Measurements from ENCODE around the gene SLC9C1.

Gene SLC9C1

GRCh38 chr3:112129925-112130637 lies 163.9 kb downstream of the SLC9C1 start:
- DNase-seq, result no peak

- DNase-seq, result peak; percentile 58
Observed at GRCh38 chr3:112128843-112129727, 164.9 kb downstream of the SLC9C1 start.

- peak; percentile 38 for DNase-seq
Observed at GRCh38 chr3:112127522-112128494, 166.2 kb downstream of the SLC9C1 start.

GRCh38 chr3:112126511-112126911 lies 167.5 kb downstream of the SLC9C1 start:
- no peak for DNase-seq

- DNase-seq, result no peak
Observed at GRCh38 chr3:112124907-112125607, 169.0 kb downstream of the SLC9C1 start.

GRCh38 chr3:112123548-112123947 lies 170.5 kb downstream of the SLC9C1 start:
- DNase-seq, result no peak

- no peak for DNase-seq
Observed at GRCh38 chr3:112122870-112123269, 171.1 kb downstream of the SLC9C1 start.

- no peak for DNase-seq
Observed at GRCh38 chr3:112121577-112122547, 172.2 kb downstream of the SLC9C1 start.

- no peak for DNase-seq
Observed at GRCh38 chr3:112119962-112120836, 173.8 kb downstream of the SLC9C1 start.

- DNase-seq, result no peak
Observed at GRCh38 chr3:112117841-112118571, 176.0 kb downstream of the SLC9C1 start.

- DNase-seq, result no peak
Observed at GRCh38 chr3:112117415-112117814, 176.6 kb downstream of the SLC9C1 start.

- no peak for DNase-seq
Observed at GRCh38 chr3:112116748-112117186, 177.2 kb downstream of the SLC9C1 start.

GRCh38 chr3:112115806-112116383 lies 178.1 kb downstream of the SLC9C1 start:
- no peak for DNase-seq

- no peak for DNase-seq
Observed at GRCh38 chr3:112115161-112115739, 178.8 kb downstream of the SLC9C1 start.

GRCh38 chr3:112114576-112115160 lies 179.3 kb downstream of the SLC9C1 start:
- DNase-seq, result no peak

GRCh38 chr3:112111785-112112402 lies 182.1 kb downstream of the SLC9C1 start:
- DNase-seq, result peak; percentile 81

- DNase-seq, result no peak
Observed at GRCh38 chr3:112109322-112109721, 184.7 kb downstream of the SLC9C1 start.
